ENCODE data around the gene ZNF410. TPM values are rescaled to one million over a fixed set of nuclear protein-coding genes. Genes with fewer than 3 reads are reported as not detected.

The ZNF410 gene
- polyA plus RNA-seq, 1 donor (not counting 4 experiments of a cell fraction or from before 2014, with no cell fraction given), result 57.9 TPM

- H3K9me1 ChIP-seq (ENCODE audit: control insufficient read depth, extremely low read depth, insufficient read depth, low read length), result no peaks in the 10 kb centered on the region
- H3K27ac ChIP-seq (ENCODE audit: control insufficient read depth, insufficient read depth, low read length), result no peak overlapping the region
- no peak overlapping the region for H3K4me2 ChIP-seq (ENCODE audit: control insufficient read depth, extremely low read depth, insufficient read depth, low read depth, low read length)
- no peaks in the 10 kb centered on the region for H3K4me1 ChIP-seq (ENCODE audit: control insufficient read depth, extremely low read depth, insufficient read depth, low read length)
- TF ChIP-seq EZH2 (IDR thresholded peaks at IDR 0.05; ENCODE audit: low read length), result no peak
- TF ChIP-seq, protein P1, sequence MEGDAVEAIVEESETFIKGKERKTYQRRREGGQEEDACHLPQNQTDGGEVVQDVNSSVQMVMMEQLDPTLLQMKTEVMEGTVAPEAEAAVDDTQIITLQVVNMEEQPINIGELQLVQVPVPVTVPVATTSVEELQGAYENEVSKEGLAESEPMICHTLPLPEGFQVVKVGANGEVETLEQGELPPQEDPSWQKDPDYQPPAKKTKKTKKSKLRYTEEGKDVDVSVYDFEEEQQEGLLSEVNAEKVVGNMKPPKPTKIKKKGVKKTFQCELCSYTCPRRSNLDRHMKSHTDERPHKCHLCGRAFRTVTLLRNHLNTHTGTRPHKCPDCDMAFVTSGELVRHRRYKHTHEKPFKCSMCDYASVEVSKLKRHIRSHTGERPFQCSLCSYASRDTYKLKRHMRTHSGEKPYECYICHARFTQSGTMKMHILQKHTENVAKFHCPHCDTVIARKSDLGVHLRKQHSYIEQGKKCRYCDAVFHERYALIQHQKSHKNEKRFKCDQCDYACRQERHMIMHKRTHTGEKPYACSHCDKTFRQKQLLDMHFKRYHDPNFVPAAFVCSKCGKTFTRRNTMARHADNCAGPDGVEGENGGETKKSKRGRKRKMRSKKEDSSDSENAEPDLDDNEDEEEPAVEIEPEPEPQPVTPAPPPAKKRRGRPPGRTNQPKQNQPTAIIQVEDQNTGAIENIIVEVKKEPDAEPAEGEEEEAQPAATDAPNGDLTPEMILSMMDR (optimal IDR thresholded peaks at IDR 0.05 in 1 of 3, IDR thresholded peaks at IDR 0.05 in 1 of 3, conservative IDR thresholded peaks at IDR 0.05 in 1 of 3; ENCODE audit: extremely low read depth in 1 of 3, insufficient read depth in 2 of 3, low read length in 3 of 3), result no peak
- no peak overlapping the region for H3K9ac ChIP-seq (ENCODE audit: control insufficient read depth, extremely low read depth, insufficient read depth, low read length)
- H3K4me3 ChIP-seq (ENCODE audit: control insufficient read depth in 2 of 3, extremely low read depth in 1 of 3, insufficient read depth in 2 of 3, low read depth in 1 of 3, low read length in 3 of 3), result no peak overlapping the region
- FAIRE-seq (no peak), DNase-seq (ENCODE audit: low read depth, low spot score) (no peak)
- H2AFZ ChIP-seq (ENCODE audit: control insufficient read depth, low read length), result no peak overlapping the region
- peaks cover 0 to 4% of the 10 kb centered on the region in 2 experiments for H3K36me3 ChIP-seq (ENCODE audit: control insufficient read depth in 2 of 2, extremely low read depth in 1 of 2, insufficient read depth in 2 of 2, low read length in 2 of 2)
- H3K27me3 ChIP-seq (ENCODE audit: control insufficient read depth, extremely low read depth, insufficient read depth, low read length), result no peaks in the 10 kb centered on the region
- H3K79me2 ChIP-seq (ENCODE audit: control insufficient read depth, insufficient read depth, low read length), result no peaks in the 10 kb centered on the region
- H3K9me3 ChIP-seq (ENCODE audit: control insufficient read depth, low read depth, low read length), result no peaks in the 10 kb centered on the region
- H4K20me1 ChIP-seq (ENCODE audit: control insufficient read depth, extremely low read depth, insufficient read depth, low read length), result no peaks in the 10 kb centered on the region
- dilution Hi-C loops (cut with MboI; ENCODE audit: extremely low pct_ligation_motif_present, low sequenced_read_pairs), result no loop called here
Measured at GRCh38 chr14:73879027-73879426, 7.6 kb upstream of the ZNF410 start.

DNA sequence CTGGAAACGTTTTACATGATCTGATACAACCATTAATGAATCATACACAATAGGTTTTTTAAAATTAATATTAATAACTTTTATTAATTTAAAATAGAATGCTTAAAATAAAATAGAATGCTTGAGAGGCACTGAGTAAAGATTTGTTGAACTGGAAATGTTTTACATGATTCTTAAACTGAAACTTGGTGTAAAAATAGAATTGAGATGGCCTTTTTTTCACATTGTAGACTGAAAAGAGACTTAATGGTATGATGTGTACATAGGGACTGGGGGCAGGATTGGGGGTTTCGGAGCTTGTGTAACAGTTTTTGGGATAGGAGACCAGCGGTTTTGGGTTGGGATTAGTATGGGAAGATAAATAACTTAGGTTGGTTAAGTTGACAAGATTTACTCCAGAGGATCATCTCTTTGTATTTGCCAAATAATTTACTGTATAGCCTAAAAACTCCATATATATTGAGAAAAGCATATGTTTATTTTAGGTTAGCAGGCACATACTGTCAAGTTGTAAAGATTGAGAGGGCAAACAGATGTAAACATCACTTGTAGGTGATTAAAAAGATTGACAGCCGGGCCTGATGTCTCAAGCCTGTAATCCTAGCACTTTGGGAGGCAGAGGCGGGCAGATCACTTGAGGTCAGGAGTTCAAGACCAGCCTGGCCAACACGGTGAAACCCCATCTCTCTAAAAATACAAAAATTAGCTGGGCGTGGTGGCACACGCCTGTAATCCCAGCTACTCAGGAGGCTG is 2.0 kb upstream of the ZNF410 start:
- H3K9me1 ChIP-seq (ENCODE audit: control insufficient read depth, extremely low read depth, insufficient read depth, low read length), result no peaks in the 10 kb centered on the region
- no peaks in the 10 kb centered on the region for H3K9me3 ChIP-seq (ENCODE audit: control insufficient read depth, low read depth, low read length)
- FAIRE-seq (no peak), DNase-seq (ENCODE audit: low read depth, low spot score) (no peak)
- no peak overlapping the region for H3K4me2 ChIP-seq (ENCODE audit: control insufficient read depth, extremely low read depth, insufficient read depth, low read depth, low read length)
- H4K20me1 ChIP-seq (ENCODE audit: control insufficient read depth, extremely low read depth, insufficient read depth, low read length), result no peaks in the 10 kb centered on the region
- no peak overlapping the region for H3K9ac ChIP-seq (ENCODE audit: control insufficient read depth, extremely low read depth, insufficient read depth, low read length)
- no peaks in the 10 kb centered on the region for H3K27me3 ChIP-seq (ENCODE audit: control insufficient read depth, extremely low read depth, insufficient read depth, low read length)
- H3K79me2 ChIP-seq (ENCODE audit: control insufficient read depth, insufficient read depth, low read length), result peaks cover 31% of the 10 kb centered on the region
- H3K36me3 ChIP-seq (ENCODE audit: control insufficient read depth in 2 of 2, extremely low read depth in 1 of 2, insufficient read depth in 2 of 2, low read length in 2 of 2), result peaks cover 0 to 3% of the 10 kb centered on the region in 2 experiments
- TF ChIP-seq, protein P1 (optimal IDR thresholded peaks at IDR 0.05 in 1 of 3, IDR thresholded peaks at IDR 0.05 in 1 of 3, conservative IDR thresholded peaks at IDR 0.05 in 1 of 3; ENCODE audit: extremely low read depth in 1 of 3, insufficient read depth in 2 of 3, low read length in 3 of 3), result no peak
- TF ChIP-seq EZH2 (IDR thresholded peaks at IDR 0.05; ENCODE audit: low read length), result no peak
- H2AFZ ChIP-seq (ENCODE audit: control insufficient read depth, low read length), result no peak overlapping the region
- dilution Hi-C loops (cut with MboI; ENCODE audit: extremely low pct_ligation_motif_present, low sequenced_read_pairs), result no loop called here
- H3K27ac ChIP-seq (ENCODE audit: control insufficient read depth, insufficient read depth, low read length), result no peak overlapping the region
- H3K4me3 ChIP-seq (ENCODE audit: control insufficient read depth in 2 of 3, extremely low read depth in 1 of 3, insufficient read depth in 2 of 3, low read depth in 1 of 3, low read length in 3 of 3), result no peak overlapping the region
- H3K4me1 ChIP-seq (ENCODE audit: control insufficient read depth, extremely low read depth, insufficient read depth, low read length), result peaks cover 16% of the 10 kb centered on the region

All from keratinocyte (primary cell).